Measurements from ENCODE around the gene TMEM141. TPM values are rescaled to one million over a fixed set of nuclear protein-coding genes. Genes with fewer than 3 reads are reported as not detected.

TMEM141 gene
- polyA plus RNA-seq, 1 donor from 2014 or later, result 30.1 TPM

GRCh38 chr9:136792321-136793085 is 1.4 kb downstream of the TMEM141 start:
- no peak overlapping the region for H2AFZ ChIP-seq (ENCODE audit: low read depth, low read length)
- no peak overlapping the region for H3K4me2 ChIP-seq (ENCODE audit: low read length)
- no peak overlapping the region for H3K27ac ChIP-seq (ENCODE audit: low read length)
- no peaks in the 10 kb centered on the region for H3K79me2 ChIP-seq (replicated peaks; ENCODE audit: insufficient read depth, low read length)
- no peaks in the 10 kb centered on the region for H3K27me3 ChIP-seq (ENCODE audit: insufficient read depth, low read depth, low read length)
- no peaks in the 10 kb centered on the region for H3K9me3 ChIP-seq (ENCODE audit: low read length)
- TF ChIP-seq EP300 (conservative IDR thresholded peaks at IDR 0.05; ENCODE audit: poor library complexity, severe bottlenecking) (no peak), REST (IDR thresholded peaks at IDR 0.05; ENCODE audit: borderline replicate concordance) (no peak), POLR2AphosphoS5 (IDR thresholded peaks at IDR 0.05) (no peak), SMC3 (conservative IDR thresholded peaks at IDR 0.05; ENCODE audit: poor library complexity) (no peak), TAF1 (IDR thresholded peaks at IDR 0.05; ENCODE audit: low read depth) (no peak), EZH2 (IDR thresholded peaks at IDR 0.05; ENCODE audit: borderline replicate concordance, insufficient read depth, low read length, poor library complexity, severe bottlenecking) (no peak), MXI1 (conservative IDR thresholded peaks at IDR 0.05; ENCODE audit: poor library complexity, severe bottlenecking) (no peak), RAD21 (conservative IDR thresholded peaks at IDR 0.05) (no peak), CTCF (IDR thresholded peaks at IDR 0.05; ENCODE audit: poor library complexity, severe bottlenecking) (no peak)
- H3F3A ChIP-seq (ENCODE audit: insufficient read depth, low read length, poor library complexity, severe bottlenecking), result peaks cover 3% of the 10 kb centered on the region
- H4K20me1 ChIP-seq (ENCODE audit: insufficient read depth), result no peaks in the 10 kb centered on the region
- peak overlapping the region; percentile 85 for H3K4me3 ChIP-seq (ENCODE audit: low read length)
- H3K9ac ChIP-seq (ENCODE audit: low read length), result no peak overlapping the region
- no peaks in the 10 kb centered on the region for H3K36me3 ChIP-seq (ENCODE audit: insufficient read depth, low read length)
- no peaks in the 10 kb centered on the region for H3K9me2 ChIP-seq (ENCODE audit: insufficient read depth, low read length)

- no peaks in the 10 kb centered on the region for H3K79me2 ChIP-seq (replicated peaks; ENCODE audit: insufficient read depth, low read length)
- H3K36me3 ChIP-seq (ENCODE audit: insufficient read depth, low read length), result no peaks in the 10 kb centered on the region
- H3K27ac ChIP-seq (ENCODE audit: low read length), result no peak overlapping the region
- no peak overlapping the region for H3K4me2 ChIP-seq (ENCODE audit: low read length)
- no peak overlapping the region for H2AFZ ChIP-seq (ENCODE audit: low read depth, low read length)
- H4K20me1 ChIP-seq (ENCODE audit: insufficient read depth), result no peaks in the 10 kb centered on the region
- no peaks in the 10 kb centered on the region for H3K9me3 ChIP-seq (ENCODE audit: low read length)
- no peak for TF ChIP-seq RAD21 (conservative IDR thresholded peaks at IDR 0.05)
- TF ChIP-seq MXI1 (conservative IDR thresholded peaks at IDR 0.05; ENCODE audit: poor library complexity, severe bottlenecking), result no peak
- no peak for TF ChIP-seq POLR2AphosphoS5 (IDR thresholded peaks at IDR 0.05)
- TF ChIP-seq TAF1 (IDR thresholded peaks at IDR 0.05; ENCODE audit: low read depth), result no peak
- no peak for TF ChIP-seq EZH2 (IDR thresholded peaks at IDR 0.05; ENCODE audit: borderline replicate concordance, insufficient read depth, low read length, poor library complexity, severe bottlenecking)
- TF ChIP-seq REST (IDR thresholded peaks at IDR 0.05; ENCODE audit: borderline replicate concordance), result no peak
- TF ChIP-seq EP300 (conservative IDR thresholded peaks at IDR 0.05; ENCODE audit: poor library complexity, severe bottlenecking), result no peak
- TF ChIP-seq CTCF (IDR thresholded peaks at IDR 0.05; ENCODE audit: poor library complexity, severe bottlenecking), result no peak
- TF ChIP-seq SMC3 (conservative IDR thresholded peaks at IDR 0.05; ENCODE audit: poor library complexity), result no peak
- H3F3A ChIP-seq (ENCODE audit: insufficient read depth, low read length, poor library complexity, severe bottlenecking), result peaks cover 3% of the 10 kb centered on the region
- no peak overlapping the region for H3K9ac ChIP-seq (ENCODE audit: low read length)
- H3K4me3 ChIP-seq (ENCODE audit: low read length), result no peak overlapping the region
- no peaks in the 10 kb centered on the region for H3K27me3 ChIP-seq (ENCODE audit: insufficient read depth, low read depth, low read length)
- no peaks in the 10 kb centered on the region for H3K9me2 ChIP-seq (ENCODE audit: insufficient read depth, low read length)
Observed at GRCh38 chr9:136793086-136793946, 2.2 kb downstream of the TMEM141 start.
